K562 (cell line): Measurements from ENCODE around the gene ARRDC5. TPM values are rescaled to one million over a fixed set of nuclear protein-coding genes. Genes with fewer than 3 reads are reported as not detected.

Experiments used
- ARID3B ChIP-seq: fragments of 250-450 bp; sonication (Bioruptor Pico); IDR thresholded peaks from 2 replicates; pipeline ENCODE4 v1.4.0; 2020; ENCODE audit warnings: borderline replicate concordance
- GABPA ChIP-seq: fragments of 200-800 bp; sonication (Bioruptor generic); conservative IDR thresholded peaks from 2 replicates; pipeline ENCODE4 v1.6.1; 2016; ENCODE audit warnings: low read depth, missing genetic modification characterization, missing compliant biosample characterization
- GATAD2B ChIP-seq: fragments of 450-650 bp; IDR thresholded peaks from 2 replicates; pipeline ENCODE4 v1.6.1; 2017; ENCODE audit warnings: mild to moderate bottlenecking, borderline replicate concordance
- HDAC1 ChIP-seq, 2 experiments: fragments of 450-650 bp; IDR thresholded peaks; 2 replicates each; pipeline ENCODE4 v1.6.1; 2016 to 2017; ENCODE audit warnings: inconsistent platforms in 1 of 2, mild to moderate bottlenecking in 1 of 2, moderate library complexity in 1 of 2
- KAT2B ChIP-seq: IDR thresholded peaks from one replicate; pipeline ENCODE4 v1.6.1; 2012; ENCODE audit warnings: low read depth, mild to moderate bottlenecking, control low read depth, inconsistent platforms, low read length, moderate library complexity
- NFRKB ChIP-seq: fragments of 450-650 bp; IDR thresholded peaks from 2 replicates; pipeline ENCODE4 v1.6.1; 2016; ENCODE audit warnings: low read depth
- NR2C1 ChIP-seq, 2 experiments: fragments of 450-650 bp; IDR thresholded peaks; 2 replicates each; pipeline ENCODE4 v1.6.1; 2017; ENCODE audit warnings: mild to moderate bottlenecking in 2 of 2, antibody characterized with exemption in 1 of 2, inconsistent platforms in 1 of 2, missing compliant biosample characterization in 1 of 2, missing genetic modification characterization in 1 of 2
- POLR3G ChIP-seq: IDR thresholded peaks from 2 replicates; pipeline ENCODE4 v1.6.1; 2011; ENCODE audit not compliant: insufficient read length, insufficient replicate concordance; ENCODE audit errors: extremely low read depth
- PREB ChIP-seq: sonication (generic); formaldehyde crosslinking; IDR thresholded peaks from 2 replicates; pipeline ENCODE4 v1.8.1; 2023; ENCODE audit warnings: mild to moderate bottlenecking, missing genetic modification reagents
- PTBP1 ChIP-seq: fragments of 200-400 bp; formaldehyde crosslinking; IDR thresholded peaks from 2 replicates; pipeline ENCODE4 v1.6.1; 2017; ENCODE audit warnings: low read depth, low read length
- PURB ChIP-seq: sonication (generic); formaldehyde crosslinking; IDR thresholded peaks from 2 replicates; pipeline ENCODE4 v1.9.0; 2021; ENCODE audit warnings: low read depth, mild to moderate bottlenecking, missing genetic modification reagents
- RAD51 ChIP-seq: fragments of 450-650 bp; IDR thresholded peaks from 2 replicates; pipeline ENCODE4 v1.7.1; 2016; ENCODE audit warnings: low read depth, mild to moderate bottlenecking, borderline replicate concordance
- SAP30 ChIP-seq: fragments of 200-600 bp; sonication (generic); IDR thresholded peaks from 2 replicates; pipeline ENCODE4 v1.6.1; 2012; ENCODE audit warnings: borderline replicate concordance, low read depth, mild to moderate bottlenecking, moderate library complexity, low read length, control low read depth, inconsistent platforms; ENCODE audit not compliant: insufficient read depth, poor library complexity, severe bottlenecking
- SIX5 ChIP-seq, 2 experiments: IDR thresholded peaks; 2 replicates each; pipeline ENCODE4 v1.6.1; 2011; ENCODE audit warnings: low read length in 2 of 2, borderline replicate concordance in 1 of 2, low read depth in 1 of 2, mild to moderate bottlenecking in 1 of 2, moderate library complexity in 1 of 2; ENCODE audit not compliant: insufficient read depth in 1 of 2
- TCF7L2 ChIP-seq: fragments of 150-350 bp; IDR thresholded peaks from 2 replicates; pipeline ENCODE4 v1.6.1; 2016; ENCODE audit warnings: low read depth, mild to moderate bottlenecking, low read length, moderate library complexity
- TEAD1 ChIP-seq, 2 experiments: fragments of 450-650 bp in 1 of 2; sonication (generic) in 1 of 2; formaldehyde crosslinking; IDR thresholded peaks; 2 replicates each; pipeline versions ENCODE4 v1.4.0 to v1.8.0; 2020 to 2022; ENCODE audit warnings: mild to moderate bottlenecking in 2 of 2, missing genetic modification reagents in 1 of 2
- THRA ChIP-seq: fragments of 450-650 bp; IDR thresholded peaks from 2 replicates; pipeline ENCODE4 v1.6.1; 2017; ENCODE audit warnings: mild to moderate bottlenecking, moderate library complexity
- THRAP3 ChIP-seq: fragments of 450-650 bp; IDR thresholded peaks from 2 replicates; pipeline ENCODE4 v1.6.1; 2016; ENCODE audit warnings: mild to moderate bottlenecking, inconsistent platforms, borderline replicate concordance
- ZFP30 ChIP-seq: fragments of 250-450 bp; sonication (Bioruptor Pico); IDR thresholded peaks from 2 replicates; pipeline ENCODE4 v1.8.0; 2022; ENCODE audit warnings: moderate library complexity, mild to moderate bottlenecking, inconsistent platforms, borderline replicate concordance
- ZNF408 ChIP-seq: fragments of 250-450 bp; sonication (Bioruptor Pico); IDR thresholded peaks from 2 replicates; pipeline ENCODE4 v1.4.0; 2020; ENCODE audit warnings: low read depth, mild to moderate bottlenecking, moderate library complexity
- ZNF445 ChIP-seq: fragments of 250-450 bp; sonication (Bioruptor Pico); IDR thresholded peaks from 2 replicates; pipeline ENCODE4 v1.4.0; 2020; ENCODE audit warnings: low read depth, mild to moderate bottlenecking, moderate library complexity
- ZNF561 ChIP-seq: fragments of 450-650 bp; formaldehyde crosslinking; conservative IDR thresholded peaks from 2 replicates; pipeline ENCODE4 v1.4.0; 2020; ENCODE audit warnings: mild to moderate bottlenecking, moderate library complexity
- ZNF57 ChIP-seq: fragments of 450-650 bp; formaldehyde crosslinking; IDR thresholded peaks from 2 replicates; pipeline ENCODE4 v1.4.0; 2020; ENCODE audit warnings: mild to moderate bottlenecking, moderate library complexity
- ZSCAN32 ChIP-seq: fragments of 450-650 bp; formaldehyde crosslinking; IDR thresholded peaks from 2 replicates; pipeline ENCODE4 v1.4.0; 2020; ENCODE audit warnings: mild to moderate bottlenecking, moderate library complexity
- polyA plus RNA-seq, 8 experiments: library from polyadenylated mRNA; depleted of rRNA in 4 of 8; stranded (reverse) in 5 of 8; unstranded in 3 of 8; fragments of >200 nt; fragmentation: Nextera tagmentation in 2 of 8; fragmentation: Illumina TruSeq in 1 of 8; extraction: Ambion mirVana in 2 of 8; extraction: Trizol in 1 of 8; gene quantifications; 2 replicates each; pipeline versions ENCODE4 v1.2.1 to v1.2.3, GENCODE V29; 2011 to 2014; ENCODE audit warnings: inconsistent platforms in 1 of 8, missing spikeins in 1 of 8
- total RNA-seq, 7 experiments: library from RNA; depleted of rRNA in 6 of 7; stranded (reverse); fragments of >200 nt in 6 of 7; fragmentation: Illumina TruSeq in 2 of 7; extraction: Trizol in 2 of 7; gene quantifications; 2 replicates each; pipeline versions ENCODE4 v1.2.1 to v1.2.3, GENCODE V29; 2011 to 2021; ENCODE audit warnings: low replicate concordance in 1 of 7

ARRDC5 gene
- total and polyA plus RNA-seq, 9 of the 15 experiments (the other 6 are each of a cell fraction or from before 2014, with no cell fraction given) = not detected

- TF ChIP-seq GATAD2B (no peak), ZNF561 (CRISPR knock-in tag) (no peak), SIX5 (IDR thresholded peaks at IDR 0.05; ENCODE audit: borderline replicate concordance in 1 of 2, insufficient read depth in 1 of 2, low read depth in 1 of 2, low read length in 2 of 2) (no peak), HDAC1 (IDR thresholded peaks at IDR 0.05) (0 out of 4 replicates have a peak, but pooled peaks of 1 of the 2 experiments have one; percentile 19), ZNF445 (CRISPR knock-in tag) (no peak), PTBP1 (no peak), GABPA (tag) (peak; percentile 56; the same call in 1 of the 2 replicates), ZNF408 (CRISPR knock-in tag) (no peak), ZNF57 (CRISPR knock-in tag) (no peak), THRA (no peak), PREB (CRISPR knock-in tag) (no peak), KAT2B (no peak), THRAP3 (no peak), TEAD1 (CRISPR knock-in tag; IDR thresholded peaks at IDR 0.05) (no peak), NFRKB (no peak), POLR3G (no peak), NR2C1 (IDR thresholded peaks at IDR 0.05) (no peak), NR2C1 (tag; IDR thresholded peaks at IDR 0.05) (no peak), PURB (no peak), TCF7L2 (no peak), ARID3B (CRISPR knock-in tag) (no peak), RAD51 (no peak), ZSCAN32 (CRISPR knock-in tag) (no peak), ZFP30 (CRISPR knock-in tag) (no peak), SAP30 (peak; percentile 23)
Measured at GRCh38 chr19:4910594-4911281, 8.0 kb upstream of the ARRDC5 start (continued).
